Spinal cord (tissue), 10 donors: ENCODE data around the gene MARF1. TPM values are rescaled to one million over a fixed set of nuclear protein-coding genes. Genes with fewer than 3 reads are reported as not detected.
"Not testable (repeated sequence)": the region's sequence is repeated elsewhere in the genome, so short reads cannot be mapped to it uniquely, and the experiment has no call there.

Experiments
- DNase-seq, 6 donors: peaks; one replicate each; pipeline versions ENCODE4 v3.0.0 to v3.0.0-alpha.2; 2013 to 2015; ENCODE audit warnings: low spot score in 6 of 6, low read depth in 4 of 6
- H3K27ac ChIP-seq: one replicate; pipeline ENCODE4 v1.5.1; 2013; ENCODE audit warnings: low read depth, low read length, control low read depth
- H3K27me3 ChIP-seq: one replicate; pipeline ENCODE4 v1.6.1; 2013; ENCODE audit warnings: low read length; ENCODE audit not compliant: control insufficient read depth, insufficient read depth
- H3K36me3 ChIP-seq: one replicate; pipeline ENCODE4 v1.6.1; 2013; ENCODE audit warnings: low read length; ENCODE audit not compliant: control insufficient read depth, insufficient read depth
- H3K4me1 ChIP-seq: one replicate; pipeline ENCODE4 v1.6.1; 2013; ENCODE audit warnings: low read length; ENCODE audit not compliant: control insufficient read depth, insufficient read depth
- H3K4me3 ChIP-seq: one replicate; pipeline ENCODE4 v1.5.1; 2013; ENCODE audit warnings: low read depth, low read length, control low read depth
- H3K9me3 ChIP-seq: one replicate; pipeline ENCODE4 v1.6.1; 2013; ENCODE audit warnings: low read length; ENCODE audit not compliant: control insufficient read depth, insufficient read depth
- WGBS: methylation state at CpG from one replicate; pipeline ENCODE4 v1.1.5; 2013; ENCODE audit warnings: missing lambda C conversion rate; ENCODE audit not compliant: insufficient coverage; 5-methylcytosine and 5-hydroxymethylcytosine counted together
- long read RNA-seq, 4 donors: transcript quantifications; one replicate each; lab custom pipeline, GENCODE V29; 2026
- polyA plus RNA-seq, 2 donors: library from polyadenylated mRNA; unstranded; fragments of 120-200 nt; gene quantifications; one replicate each; pipeline ENCODE4 v1.2.1, GENCODE V29; 2013; ENCODE audit not compliant: insufficient read length in 2 of 2
- total RNA-seq, 2 donors: library from RNA; depleted of rRNA in 1 of 2; stranded (reverse); fragments of 120-200 nt in 1 of 2; fragments of >200 nt in 1 of 2; gene quantifications; one replicate each; pipeline versions ENCODE4 v1.2.3 to v1.2.4, GENCODE V29; 2013 to 2014
- donor health status: healthy.

The MARF1 gene, protein sequence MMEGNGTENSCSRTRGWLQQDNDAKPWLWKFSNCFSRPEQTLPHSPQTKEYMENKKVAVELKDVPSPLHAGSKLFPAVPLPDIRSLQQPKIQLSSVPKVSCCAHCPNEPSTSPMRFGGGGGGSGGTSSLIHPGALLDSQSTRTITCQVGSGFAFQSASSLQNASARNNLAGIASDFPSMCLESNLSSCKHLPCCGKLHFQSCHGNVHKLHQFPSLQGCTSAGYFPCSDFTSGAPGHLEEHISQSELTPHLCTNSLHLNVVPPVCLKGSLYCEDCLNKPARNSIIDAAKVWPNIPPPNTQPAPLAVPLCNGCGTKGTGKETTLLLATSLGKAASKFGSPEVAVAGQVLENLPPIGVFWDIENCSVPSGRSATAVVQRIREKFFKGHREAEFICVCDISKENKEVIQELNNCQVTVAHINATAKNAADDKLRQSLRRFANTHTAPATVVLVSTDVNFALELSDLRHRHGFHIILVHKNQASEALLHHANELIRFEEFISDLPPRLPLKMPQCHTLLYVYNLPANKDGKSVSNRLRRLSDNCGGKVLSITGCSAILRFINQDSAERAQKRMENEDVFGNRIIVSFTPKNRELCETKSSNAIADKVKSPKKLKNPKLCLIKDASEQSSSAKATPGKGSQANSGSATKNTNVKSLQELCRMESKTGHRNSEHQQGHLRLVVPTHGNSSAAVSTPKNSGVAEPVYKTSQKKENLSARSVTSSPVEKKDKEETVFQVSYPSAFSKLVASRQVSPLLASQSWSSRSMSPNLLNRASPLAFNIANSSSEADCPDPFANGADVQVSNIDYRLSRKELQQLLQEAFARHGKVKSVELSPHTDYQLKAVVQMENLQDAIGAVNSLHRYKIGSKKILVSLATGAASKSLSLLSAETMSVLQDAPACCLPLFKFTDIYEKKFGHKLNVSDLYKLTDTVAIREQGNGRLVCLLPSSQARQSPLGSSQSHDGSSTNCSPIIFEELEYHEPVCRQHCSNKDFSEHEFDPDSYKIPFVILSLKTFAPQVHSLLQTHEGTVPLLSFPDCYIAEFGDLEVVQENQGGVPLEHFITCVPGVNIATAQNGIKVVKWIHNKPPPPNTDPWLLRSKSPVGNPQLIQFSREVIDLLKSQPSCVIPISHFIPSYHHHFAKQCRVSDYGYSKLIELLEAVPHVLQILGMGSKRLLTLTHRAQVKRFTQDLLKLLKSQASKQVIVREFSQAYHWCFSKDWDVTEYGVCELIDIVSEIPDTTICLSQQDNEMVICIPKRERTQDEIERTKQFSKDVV (N-terminal part only)
- total RNA-seq (10 to 100 TPM; 21.8 to 28.6 TPM), polyA plus RNA-seq (10 to 100 TPM; 37.8 to 41.8 TPM)
- long read RNA-seq, donor 1, full-length matches to known transcripts = 6 of 13 reads
- long read RNA-seq, donor 1, partial matches to known transcripts = 7 of 13 reads
- long read RNA-seq, donor 1, other reads (novel, unspliced or antisense) = 0 of 13 reads
- long read RNA-seq, donor 2, full-length matches to known transcripts = 3 of 10 reads
- long read RNA-seq, donor 2, partial matches to known transcripts = 7 of 10 reads
- long read RNA-seq, donor 2, other reads (novel, unspliced or antisense) = 0 of 10 reads
- long read RNA-seq, donor 3, partial matches to known transcripts = 10 of 10 reads
- long read RNA-seq, donor 3, other reads (novel, unspliced or antisense) = 0 of 10 reads
- long read RNA-seq, donor 4, full-length matches to known transcripts = 13 of 27 reads
- long read RNA-seq, donor 4, partial matches to known transcripts = 14 of 27 reads
- long read RNA-seq, donor 4, other reads (novel, unspliced or antisense) = 0 of 27 reads

- peak; percentile 80 to 99 (median 93) for DNase-seq
- Histone ChIP-seq H3K4me1 (peaks cover 2% of the 10 kb centered on the region), H3K4me3 (peak within 1 kb of the TSS; percentile 93), H3K27ac (peak within 1 kb of the TSS; percentile 99), H3K9me3 (no peaks in the 10 kb centered on the region), H3K36me3 (peaks cover 5% of the 10 kb centered on the region), H3K27me3 (no peaks in the 10 kb centered on the region)
- WGBS = 0% methylated on average over 43 of the region's 58 CpGs
These were observed at the start of gene MARF1 for GRCh38 chr16:15643048-15643945. MARF1 (minus strand) TSS chr16:15643154; CDS start chr16:15639233, 3,921 bp downstream.

DNA sequence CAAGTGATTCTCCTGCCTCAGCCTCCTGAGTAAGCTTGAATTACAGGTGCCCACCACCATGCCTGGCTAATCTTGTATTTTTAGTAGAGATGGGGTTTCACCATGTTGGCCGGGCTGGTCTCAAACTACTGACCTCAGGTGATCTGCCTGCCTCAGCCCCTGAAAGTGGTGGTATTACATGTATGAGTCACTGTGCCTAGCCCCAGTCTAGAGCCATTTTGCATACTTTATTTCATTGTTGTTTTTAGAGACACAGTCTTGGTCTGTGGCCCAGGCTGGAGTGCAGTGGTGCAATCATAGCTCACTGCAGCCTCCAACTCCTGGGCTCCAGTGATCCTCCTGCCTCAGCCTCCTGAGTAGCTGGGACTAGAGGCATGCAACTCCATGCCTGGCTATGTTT, 49.6 kb upstream of the MARF1 start:
- not testable (repeated sequence) for H3K27ac ChIP-seq, H3K9me3 ChIP-seq, H3K4me1 ChIP-seq, H3K4me3 ChIP-seq, DNase-seq, H3K27me3 ChIP-seq
- WGBS = 83% methylated on average over 1 of the region's 1 CpG
- peaks cover 67% of the 10 kb centered on the region for H3K36me3 ChIP-seq

DNA sequence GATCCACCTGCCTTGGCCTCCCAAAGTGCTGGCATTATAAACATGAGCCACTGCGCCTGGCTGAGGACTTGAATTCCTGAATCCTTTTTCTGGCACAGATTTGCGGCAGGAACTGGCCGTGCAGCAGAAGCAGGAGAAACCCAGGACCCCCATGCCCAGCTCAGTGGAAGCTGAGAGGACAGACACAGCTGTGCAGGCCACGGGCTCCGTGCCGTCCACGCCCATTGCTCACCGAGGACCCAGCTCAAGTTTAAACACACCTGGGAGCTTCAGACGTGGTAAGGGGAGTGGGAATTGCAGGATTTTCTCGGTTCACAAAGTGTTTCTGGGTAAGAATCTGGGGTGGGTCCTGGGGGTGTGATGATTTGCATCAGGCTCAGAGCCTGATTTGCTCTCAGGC, 48.1 kb upstream of the MARF1 start:
- Histone ChIP-seq H3K4me1 (no peaks in the 10 kb centered on the region), H3K36me3 (peaks cover 64% of the 10 kb centered on the region), H3K27ac (no peak overlapping the region), H3K27me3 (no peaks in the 10 kb centered on the region), H3K4me3 (no peak overlapping the region), H3K9me3 (no peaks in the 10 kb centered on the region)
- 95% methylated on average over 10 of the region's 10 CpGs for WGBS
- DNase-seq = no peak

DNA sequence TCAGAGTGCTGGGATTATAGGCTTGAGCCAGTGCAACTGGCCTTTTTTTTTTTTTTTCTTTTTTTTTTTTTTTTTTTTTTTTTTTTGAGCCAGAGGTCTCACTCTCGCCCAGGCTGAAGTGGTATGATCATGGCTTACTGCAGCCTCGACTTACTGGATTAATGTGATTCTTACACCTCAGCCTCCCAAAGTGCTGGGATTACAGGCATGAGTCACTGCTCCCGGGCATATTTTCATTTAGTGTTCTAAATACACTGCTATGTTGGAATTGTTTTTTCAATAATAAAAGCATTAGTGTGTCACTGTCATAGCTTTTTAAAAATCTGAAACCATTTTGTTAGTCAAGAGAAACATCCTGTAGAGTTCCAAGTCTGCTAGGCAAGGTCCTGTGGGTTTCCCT, 47.3 kb upstream of the MARF1 start:
- H3K36me3 ChIP-seq = peaks cover 65% of the 10 kb centered on the region
- no peaks in the 10 kb centered on the region for H3K27me3 ChIP-seq
- no peak overlapping the region for H3K27ac ChIP-seq
- no peak for DNase-seq
- WGBS = no CpG with 5 or more reads among the region's 3 CpGs
- no peaks in the 10 kb centered on the region for H3K9me3 ChIP-seq
- no peak overlapping the region for H3K4me3 ChIP-seq
- H3K4me1 ChIP-seq = no peaks in the 10 kb centered on the region

DNA sequence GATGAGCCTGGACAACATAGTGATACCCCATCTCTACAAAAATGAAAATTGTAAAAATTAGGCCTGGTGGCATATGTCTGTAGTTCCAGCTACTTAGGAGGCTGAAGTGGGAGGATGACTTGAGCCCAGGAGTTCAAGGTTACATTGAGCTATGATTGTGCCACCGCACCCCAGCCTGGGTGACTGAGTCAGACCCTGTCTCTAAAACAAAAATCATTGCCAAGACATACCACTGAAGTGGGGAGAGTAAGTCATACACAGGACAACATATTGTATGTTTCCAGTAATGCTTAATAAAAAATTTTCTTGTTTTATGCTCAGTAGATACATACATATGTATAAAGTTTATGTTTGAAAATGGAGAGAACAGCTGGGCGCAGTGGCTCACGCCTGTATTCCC, 46.3 kb upstream of the MARF1 start:
- H3K27ac ChIP-seq = no peak overlapping the region
- no peak for DNase-seq

DNA sequence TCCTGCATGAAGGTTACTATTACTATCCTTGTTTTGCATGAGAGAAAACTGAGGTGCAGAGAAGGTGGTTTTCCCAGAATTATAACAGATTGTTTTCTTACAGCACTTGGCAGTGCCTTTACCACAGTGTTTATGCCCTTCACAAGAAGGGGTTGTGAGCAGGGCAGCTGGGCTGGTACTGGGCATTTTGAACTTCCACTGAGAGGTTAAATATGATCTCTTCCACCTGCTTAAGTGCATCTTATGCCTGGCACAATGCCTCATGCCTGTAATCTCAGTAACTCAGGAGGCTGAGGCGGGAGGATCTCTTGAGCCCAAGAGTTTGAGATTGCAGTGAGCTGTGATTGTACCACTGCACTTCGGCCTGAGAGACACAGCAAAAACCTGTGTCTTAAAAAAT, 43.3 kb upstream of the MARF1 start:
- H3K36me3 ChIP-seq = peaks cover 41% of the 10 kb centered on the region
- H3K4me1 ChIP-seq = no peaks in the 10 kb centered on the region
- no peaks in the 10 kb centered on the region for H3K9me3 ChIP-seq
- no peak overlapping the region for H3K27ac ChIP-seq
- 91% methylated on average over 1 of the region's 2 CpGs for WGBS
- DNase-seq = no peak
- H3K4me3 ChIP-seq = no peak overlapping the region
- H3K27me3 ChIP-seq = no peaks in the 10 kb centered on the region

More for the DNA sequence above, 46.3 kb upstream of the MARF1 start:
- Histone ChIP-seq H3K9me3 (no peaks in the 10 kb centered on the region), H3K4me3 (no peak overlapping the region), H3K4me1 (no peaks in the 10 kb centered on the region), H3K27me3 (no peaks in the 10 kb centered on the region), H3K36me3 (peaks cover 62% of the 10 kb centered on the region)
- no CpG with 5 or more reads among the region's 3 CpGs for WGBS

- DNase-seq = no peak
These were observed 39.2 kb upstream of the MARF1 start for GRCh38 chr16:15682105-15682570.

DNA sequence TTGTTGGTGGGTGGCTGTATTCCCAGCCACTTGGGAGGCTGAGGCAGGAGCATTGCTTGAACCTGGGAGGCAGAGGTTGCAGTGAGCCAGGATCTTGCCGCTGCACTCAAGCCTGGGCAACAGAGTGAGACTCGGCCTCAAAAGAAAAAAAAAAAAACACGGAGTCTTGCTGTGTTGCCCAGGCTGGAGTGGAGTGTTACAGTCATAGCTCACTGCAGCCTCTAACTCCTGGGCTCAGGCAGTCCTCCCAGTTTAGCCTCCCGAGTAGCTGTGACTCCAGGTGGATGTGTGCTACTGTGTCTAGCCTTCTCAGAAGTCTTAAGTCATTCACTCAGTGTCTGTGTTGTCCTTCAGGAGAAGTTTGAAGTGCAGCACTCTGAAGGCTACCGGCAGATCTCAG, 34.5 kb upstream of the MARF1 start:
- Histone ChIP-seq H3K4me3 (no peak overlapping the region), H3K27me3 (no peaks in the 10 kb centered on the region), H3K27ac (no peak overlapping the region), H3K36me3 (peaks cover 27% of the 10 kb centered on the region), H3K4me1 (peaks cover 36% of the 10 kb centered on the region), H3K9me3 (no peaks in the 10 kb centered on the region)
- WGBS = 97% methylated on average over 4 of the region's 5 CpGs
- DNase-seq = no peak

More at GRCh38 chr16:15682105-15682570, 39.2 kb upstream of the MARF1 start:
- Histone ChIP-seq H3K9me3 (no peaks in the 10 kb centered on the region), H3K36me3 (peaks cover 38% of the 10 kb centered on the region), H3K4me1 (no peaks in the 10 kb centered on the region), H3K4me3 (no peak overlapping the region), H3K27ac (no peak overlapping the region), H3K27me3 (no peaks in the 10 kb centered on the region)
- WGBS = no CpG with 5 or more reads among the region's 7 CpGs
